Hepatocyte (in vitro differentiated cells): ENCODE results near the gene PPP2R5C.

Experiments used
- EZH2 ChIP-seq: fragments of 200-600 bp; sonication (generic); IDR thresholded peaks from 2 replicates; pipeline ENCODE4 v1.6.1; 2016; ENCODE audit warnings: antibody characterized with exemption, mild to moderate bottlenecking, borderline replicate concordance
- TF ChIP-seq, protein P1 (sequence below): fragments of 200-600 bp; sonication (generic); IDR thresholded peaks from 2 replicates; pipeline ENCODE4 v1.5.1; 2016; ENCODE audit warnings: antibody characterized with exemption, mild to moderate bottlenecking; ENCODE audit not compliant: poor library complexity

DNA sequence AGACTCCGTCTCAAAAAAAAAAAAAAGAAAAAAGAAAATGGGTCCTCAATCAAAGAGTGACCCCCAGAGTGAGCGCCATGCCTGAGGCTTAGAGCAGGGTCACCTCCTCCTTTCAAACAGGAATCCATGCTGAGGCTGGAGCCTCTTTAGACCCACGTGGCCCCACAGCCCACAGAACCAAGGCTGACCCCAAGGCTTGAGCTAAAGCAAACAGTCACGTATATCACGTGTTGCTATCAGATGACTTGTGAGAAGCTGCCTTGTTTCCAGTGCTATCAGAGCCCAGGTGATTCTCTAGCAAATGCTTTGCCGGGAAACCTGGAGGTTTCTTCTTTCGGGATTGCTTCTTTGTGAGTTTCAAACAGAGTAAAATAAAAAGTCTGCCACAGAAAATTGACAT, 171.2 kb downstream of the PPP2R5C start:
- TF ChIP-seq, protein P1, sequence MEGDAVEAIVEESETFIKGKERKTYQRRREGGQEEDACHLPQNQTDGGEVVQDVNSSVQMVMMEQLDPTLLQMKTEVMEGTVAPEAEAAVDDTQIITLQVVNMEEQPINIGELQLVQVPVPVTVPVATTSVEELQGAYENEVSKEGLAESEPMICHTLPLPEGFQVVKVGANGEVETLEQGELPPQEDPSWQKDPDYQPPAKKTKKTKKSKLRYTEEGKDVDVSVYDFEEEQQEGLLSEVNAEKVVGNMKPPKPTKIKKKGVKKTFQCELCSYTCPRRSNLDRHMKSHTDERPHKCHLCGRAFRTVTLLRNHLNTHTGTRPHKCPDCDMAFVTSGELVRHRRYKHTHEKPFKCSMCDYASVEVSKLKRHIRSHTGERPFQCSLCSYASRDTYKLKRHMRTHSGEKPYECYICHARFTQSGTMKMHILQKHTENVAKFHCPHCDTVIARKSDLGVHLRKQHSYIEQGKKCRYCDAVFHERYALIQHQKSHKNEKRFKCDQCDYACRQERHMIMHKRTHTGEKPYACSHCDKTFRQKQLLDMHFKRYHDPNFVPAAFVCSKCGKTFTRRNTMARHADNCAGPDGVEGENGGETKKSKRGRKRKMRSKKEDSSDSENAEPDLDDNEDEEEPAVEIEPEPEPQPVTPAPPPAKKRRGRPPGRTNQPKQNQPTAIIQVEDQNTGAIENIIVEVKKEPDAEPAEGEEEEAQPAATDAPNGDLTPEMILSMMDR, result no peak
- TF ChIP-seq EZH2, result no peak
